IMR-90 (cell line): ENCODE data around the gene NECAB2. TPM values are rescaled to one million over a fixed set of nuclear protein-coding genes. Genes with fewer than 3 reads are reported as not detected.

ENCODE experiments used
- ATAC-seq: fragments of 200-7000 bp; cut with Tn5 transposase; 2 replicates; pipeline ENCODE4 v1.9.1; 2020; ENCODE audit warnings: low read depth, mild to moderate bottlenecking, moderate library complexity
- BruUV-seq: library from RNA; stranded (reverse); fragments of 400-500 nt; replicated peaks from 2 replicates; lab custom pipeline; 2021; lab: Mats Ljungman, UMichigan
- CTCF ChIA-PET: fragments of 300-600 bp; formaldehyde crosslinking; extraction: SDS; loops from one replicate; lab custom pipeline; 2021; ENCODE audit warnings: antibody characterized with exemption; lab: Yijun Ruan, JAX
- POLR2A ChIA-PET: fragments of 300-600 bp; sonication (Branson Sonifier 250); formaldehyde crosslinking; loops from one replicate; lab custom pipeline; 2022; ENCODE audit warnings: antibody characterized with exemption; ENCODE audit not compliant: unreplicated experiment; lab: Charles Lee
- DNase-seq: peaks from one replicate; pipeline ENCODE4 v3.0.0; 2013
- H2AFZ ChIP-seq: replicated peaks from 2 replicates; pipeline ENCODE3; 2013; ENCODE audit warnings: low read length, mild to moderate bottlenecking; ENCODE audit not compliant: poor library complexity
- H2AK5ac ChIP-seq: 2 replicates; pipeline ENCODE4 v1.6.1; 2013; ENCODE audit warnings: low read depth, low read length, inconsistent platforms
- H2AK9ac ChIP-seq: replicated peaks from 2 replicates; pipeline ENCODE3; 2013; ENCODE audit warnings: mild to moderate bottlenecking, low read depth, low read length, moderate library complexity; ENCODE audit not compliant: poor library complexity
- H2BK120ac ChIP-seq: 2 replicates; pipeline ENCODE4 v1.6.1; 2013; ENCODE audit warnings: low read depth, low read length, inconsistent platforms
- H2BK15ac ChIP-seq: 3 replicates; pipeline ENCODE4 v1.6.1; 2013; ENCODE audit warnings: low read depth, low read length, inconsistent platforms
- H2BK20ac ChIP-seq: 2 replicates; pipeline ENCODE4 v1.6.1; 2013; ENCODE audit warnings: low read depth, mild to moderate bottlenecking, inconsistent platforms, low read length, moderate library complexity
- H2BK5ac ChIP-seq: 2 replicates; pipeline ENCODE4 v1.6.1; 2013; ENCODE audit warnings: mild to moderate bottlenecking, low read depth, low read length, inconsistent platforms; ENCODE audit not compliant: poor library complexity, severe bottlenecking
- H3K14ac ChIP-seq: replicated peaks from 2 replicates; pipeline ENCODE4 v1.6.1; 2013; ENCODE audit warnings: low read depth, low read length, inconsistent platforms
- H3K18ac ChIP-seq: 2 replicates; pipeline ENCODE4 v1.6.1; 2013; ENCODE audit warnings: low read depth, low read length, control low read depth
- H3K23ac ChIP-seq: 2 replicates; pipeline ENCODE4 v1.6.1; 2013; ENCODE audit warnings: low read depth, low read length, inconsistent platforms
- H3K27ac ChIP-seq: 2 replicates; pipeline ENCODE4 v1.5.1; 2013; ENCODE audit warnings: mild to moderate bottlenecking, control low read depth, low read length; ENCODE audit not compliant: insufficient read depth
- H3K27me3 ChIP-seq: 2 replicates; pipeline ENCODE4 v1.6.1; 2013; ENCODE audit warnings: low read length; ENCODE audit not compliant: control insufficient read depth, insufficient read depth
- H3K36me3 ChIP-seq: 2 replicates; pipeline ENCODE4 v1.6.1; 2013; ENCODE audit warnings: low read length, mixed read lengths; ENCODE audit not compliant: control insufficient read depth, insufficient read depth
- H3K4ac ChIP-seq: 2 replicates; pipeline ENCODE4 v1.6.1; 2013; ENCODE audit warnings: low read depth, low read length, inconsistent platforms
- H3K4me1 ChIP-seq: 2 replicates; pipeline ENCODE4 v1.6.1; 2013; ENCODE audit warnings: low read length, mixed read lengths; ENCODE audit not compliant: control insufficient read depth, insufficient read depth
- H3K4me2 ChIP-seq: 2 replicates; pipeline ENCODE4 v1.6.1; 2013; ENCODE audit warnings: low read depth, mild to moderate bottlenecking, control low read depth, low read length, moderate library complexity
- H3K4me3 ChIP-seq: 2 replicates; pipeline ENCODE4 v1.5.1; 2013; ENCODE audit warnings: low read depth, mild to moderate bottlenecking, control low read depth, low read length, moderate library complexity; ENCODE audit not compliant: insufficient read depth
- H3K56ac ChIP-seq: 2 replicates; pipeline ENCODE4 v1.6.1; 2013; ENCODE audit warnings: low read length, inconsistent platforms; ENCODE audit not compliant: insufficient read depth; ENCODE audit errors: extremely low read depth
- H3K79me1 ChIP-seq, 2 experiments: 2 replicates each; pipeline ENCODE4 v1.6.1; 2013; ENCODE audit warnings: low read length in 2 of 2, inconsistent platforms in 1 of 2, low read depth in 1 of 2
- H3K9ac ChIP-seq: 2 replicates; pipeline ENCODE4 v1.6.1; 2013; ENCODE audit warnings: low read depth, low read length, control low read depth
- H3K9me1 ChIP-seq: 2 replicates; pipeline ENCODE4 v1.6.1; 2013; ENCODE audit warnings: low read length, inconsistent platforms; ENCODE audit not compliant: insufficient read depth
- H3K9me3 ChIP-seq: 2 replicates; pipeline ENCODE4 v1.6.1; 2013; ENCODE audit warnings: low read length; ENCODE audit not compliant: control insufficient read depth, insufficient read depth
- H4K20me1 ChIP-seq: 2 replicates; pipeline ENCODE4 v1.6.1; 2013; ENCODE audit warnings: low read length, inconsistent platforms; ENCODE audit not compliant: insufficient read depth
- H4K5ac ChIP-seq: 2 replicates; pipeline ENCODE4 v1.6.1; 2013; ENCODE audit warnings: mild to moderate bottlenecking, low read depth, low read length, control low read depth
- H4K8ac ChIP-seq, 2 experiments: 2 replicates each; pipeline ENCODE4 v1.6.1; 2013; ENCODE audit warnings: low read depth in 2 of 2, low read length in 2 of 2, control low read depth in 1 of 2, inconsistent platforms in 1 of 2
- H4K91ac ChIP-seq: 2 replicates; pipeline ENCODE4 v1.6.1; 2013; ENCODE audit warnings: low read depth, low read length, inconsistent platforms; ENCODE audit not compliant: insufficient read depth
- MAFK ChIP-seq: IDR thresholded peaks from 2 replicates; pipeline ENCODE4 v1.6.1; 2012; ENCODE audit warnings: low read depth, low read length, improper control_type of control experiment
- WGBS, 2 experiments: methylation state at CpG; one replicate each; pipeline versions ENCODE4 v1.1.5 to v1.1.7; 2013; ENCODE audit warnings: missing lambda C conversion rate in 2 of 2; ENCODE audit not compliant: insufficient read length in 1 of 2; ENCODE audit errors: extremely low coverage in 2 of 2; 5-methylcytosine and 5-hydroxymethylcytosine counted together
- dilution Hi-C: fragments of 300-500 bp; cut with HindIII; formaldehyde crosslinking; loops from one replicate; pipeline ENCODE4 v1.14.3; 2018; ENCODE audit warnings: low sequenced_read_pairs; ENCODE audit not compliant: unreplicated experiment
- in situ Hi-C: fragments of 300-500 bp; cut with MboI; formaldehyde crosslinking; loops from 3 replicates; pipeline ENCODE4 v1.14.3; 2019; ENCODE audit warnings: low sequenced_read_pairs, inconsistent platforms, mixed read lengths
- intact Hi-C: fragments of 100-400 bp; cut with micrococcal nuclease; formaldehyde crosslinking; loops from 2 replicates; pipeline ENCODE4 v1.10.0; 2022
- polyA plus RNA-seq, 3 experiments: library from polyadenylated mRNA; depleted of rRNA; stranded (reverse); fragments of >200 nt; gene quantifications; 2 replicates each; pipeline ENCODE4 v1.2.3, GENCODE V29; 2012; ENCODE audit warnings: low replicate concordance in 1 of 3
- total RNA-seq: library from RNA; depleted of rRNA; stranded (reverse); fragments of >200 nt; gene quantifications from 2 replicates; pipeline ENCODE4 v1.2.3, GENCODE V29; 2012
- TF ChIP-seq, protein P1 (sequence below): fragments of 150-350 bp; IDR thresholded peaks from 2 replicates; pipeline ENCODE4 v1.6.1; 2017; ENCODE audit warnings: mild to moderate bottlenecking, antibody characterized with exemption, low read length, low read depth

The NECAB2 gene
- total and polyA plus RNA-seq, 2 of the 4 experiments (the other 2 are of a cell fraction), result 0.27 TPM; not detected in 1

DNA sequence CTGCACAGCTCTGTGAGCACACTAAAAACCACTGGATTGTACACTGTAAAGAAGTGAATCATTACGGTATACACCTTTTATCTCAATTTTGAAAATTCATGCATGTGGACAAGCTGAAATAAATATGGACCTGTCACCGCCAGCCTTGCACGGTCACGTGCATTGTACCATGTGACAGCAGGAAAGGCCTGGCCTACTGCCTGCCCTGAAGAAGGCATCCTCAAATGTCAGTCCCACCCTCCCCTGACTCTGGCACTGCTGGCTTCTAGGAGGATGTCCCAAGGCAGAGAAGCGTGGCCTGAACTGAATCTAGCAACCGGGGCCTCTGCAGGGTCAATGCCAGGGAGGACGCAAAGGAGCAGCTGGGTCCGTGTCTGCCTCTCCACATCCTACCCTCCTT is 39.9 kb downstream of the NECAB2 start:
- peaks cover 6% of the 10 kb centered on the region for H3K9me3 ChIP-seq
- ChIA-PET POLR2A (no interaction called here), CTCF (no interaction called here)
- no peak overlapping the region for H3K4me2 ChIP-seq
- H3K14ac ChIP-seq, result no peak overlapping the region
- no peak for TF ChIP-seq MAFK
- TF ChIP-seq, protein P1, sequence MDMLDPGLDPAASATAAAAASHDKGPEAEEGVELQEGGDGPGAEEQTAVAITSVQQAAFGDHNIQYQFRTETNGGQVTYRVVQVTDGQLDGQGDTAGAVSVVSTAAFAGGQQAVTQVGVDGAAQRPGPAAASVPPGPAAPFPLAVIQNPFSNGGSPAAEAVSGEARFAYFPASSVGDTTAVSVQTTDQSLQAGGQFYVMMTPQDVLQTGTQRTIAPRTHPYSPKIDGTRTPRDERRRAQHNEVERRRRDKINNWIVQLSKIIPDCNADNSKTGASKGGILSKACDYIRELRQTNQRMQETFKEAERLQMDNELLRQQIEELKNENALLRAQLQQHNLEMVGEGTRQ, result peak; percentile 44; the same call in 1 of the 2 replicates
- in situ Hi-C loops (no loop called here), intact Hi-C loops (no loop called here), dilution Hi-C loops (no loop called here)
- no peak overlapping the region for H3K27ac ChIP-seq
- H3K27me3 ChIP-seq, result peaks cover 61% of the 10 kb centered on the region
- H2BK20ac ChIP-seq, result no peak overlapping the region
- no peak overlapping the region for H4K8ac ChIP-seq
- H2BK5ac ChIP-seq, result no peak overlapping the region
- H3K4ac ChIP-seq, result no peak overlapping the region
- no peak overlapping the region for H3K9ac ChIP-seq
- no peaks in the 10 kb centered on the region for H3K79me1 ChIP-seq
- DNase-seq (no peak), ATAC-seq (no peak)
- H4K20me1 ChIP-seq, result no peaks in the 10 kb centered on the region; the same call in 1 of the 2 replicates
- H3K4me3 ChIP-seq, result no peak overlapping the region
- H3K4me1 ChIP-seq, result no peaks in the 10 kb centered on the region
- H3K9me1 ChIP-seq, result no peaks in the 10 kb centered on the region
- no peak overlapping the region for H2AK5ac ChIP-seq
- H3K18ac ChIP-seq, result no peak overlapping the region
- no peaks in the 10 kb centered on the region for H3K36me3 ChIP-seq
- no peak overlapping the region for H2AFZ ChIP-seq
- BruUV-seq, result no TSS peak
- H3K56ac ChIP-seq, result no peak overlapping the region
- H2BK120ac ChIP-seq, result no peak overlapping the region
- H2BK15ac ChIP-seq, result no peak overlapping the region
- H4K91ac ChIP-seq, result no peak overlapping the region
- H3K23ac ChIP-seq, result no peak overlapping the region
- 10% methylated on average over 2 of the region's 8 CpGs; no CpG with 5 or more reads in 1 of the 2 experiments for WGBS, 2 experiments
- no peak overlapping the region for H4K5ac ChIP-seq
- no peak overlapping the region for H2AK9ac ChIP-seq
